Measurements from ENCODE around the gene ASTN1.

- TF ChIP-seq POLR2AphosphoS5 (IDR thresholded peaks at IDR 0.05; ENCODE audit: low read depth, low read length) (no peak), REST (IDR thresholded peaks at IDR 0.05; ENCODE audit: insufficient read depth in 1 of 2, low read depth in 2 of 2, low read length in 2 of 2) (no peak)
Observed at GRCh38 chr1:176843352-176844297, 320.9 kb downstream of the ASTN1 start.
